K562 (cell line): ENCODE data around the gene DDR2. TPM values are rescaled to one million over a fixed set of nuclear protein-coding genes. Genes with fewer than 3 reads are reported as not detected.

Source experiments
- ATAC-seq: fragments of 200-7000 bp; cut with Tn5 transposase; 3 replicates; pipeline ENCODE4 v1.9.1; 2020; ENCODE audit warnings: moderate library complexity
- BruUV-seq: library from RNA; stranded (reverse); fragments of 400-500 nt; replicated peaks from 2 replicates; lab custom pipeline; 2021; lab: Mats Ljungman, UMichigan
- CTCF ChIA-PET: fragments of 300-600 bp; formaldehyde crosslinking; extraction: SDS; loops from one replicate; lab custom pipeline; 2021; ENCODE audit warnings: low intra/inter-chr PET ratio; lab: Yijun Ruan, JAX
- POLR2A ChIA-PET: fragments of 300-600, 350-650 bp; sonication (Branson Sonifier 250); formaldehyde crosslinking; extraction: SDS; loops from one replicate; lab custom pipeline; 2021; ENCODE audit warnings: antibody characterized with exemption, inconsistent platforms; lab: Yijun Ruan, JAX
- DNase-seq, 4 experiments: peaks; one replicate each; pipeline versions ENCODE4 v3.0.0 to v3.0.0-alpha.2; 2011 to 2018; ENCODE audit warnings: low spot score in 3 of 4, mixed read lengths in 3 of 4; ENCODE audit errors: extremely low read depth in 1 of 4
- FAIRE-seq: peaks from 2 replicates; lab custom pipeline; 2011; peaks lifted over from hg19 to GRCh38; lab: Jason Lieb, UNC
- H2AFZ ChIP-seq: 2 replicates; pipeline ENCODE4 v1.6.0; 2011; ENCODE audit warnings: low read depth, low read length, control low read depth, inconsistent platforms
- H3K27ac ChIP-seq: fragments of 200-600 bp; 3 replicates; pipeline ENCODE4 v1.8.0; 2011; ENCODE audit warnings: low read depth, mild to moderate bottlenecking, control low read depth, inconsistent platforms, low read length, moderate library complexity, mixed read lengths; ENCODE audit errors: extremely low read depth
- H3K27me3 ChIP-seq, 2 experiments: fragments of 300-600 bp in 1 of 2; 2 replicates in 1 of 2; 3 replicates in 1 of 2; pipeline versions ENCODE4 v1.6.0 to v1.8.0; 2011; ENCODE audit warnings: inconsistent platforms in 2 of 2, low read length in 2 of 2, mild to moderate bottlenecking in 1 of 2, mixed read lengths in 1 of 2, moderate library complexity in 1 of 2; ENCODE audit not compliant: control insufficient read depth in 2 of 2, insufficient read depth in 2 of 2
- H3K36me3 ChIP-seq: fragments of 300-600 bp; 3 replicates; pipeline ENCODE4 v1.8.0; 2011; ENCODE audit warnings: mild to moderate bottlenecking, low read length, inconsistent platforms; ENCODE audit not compliant: control insufficient read depth, insufficient read depth
- H3K4me1 ChIP-seq, 2 experiments: fragments of 200-600 bp in 1 of 2; replicated peaks in 1 of 2; 2 replicates in 1 of 2; 3 replicates in 1 of 2; pipeline versions ENCODE4 v1.5.1 to v1.8.0; 2011; ENCODE audit warnings: inconsistent platforms in 2 of 2, low read length in 2 of 2, mild to moderate bottlenecking in 1 of 2, mixed read lengths in 1 of 2, moderate library complexity in 1 of 2; ENCODE audit not compliant: control insufficient read depth in 2 of 2, insufficient read depth in 2 of 2
- H3K4me2 ChIP-seq: 2 replicates; pipeline ENCODE4 v1.6.1; 2011; ENCODE audit warnings: low read length, control low read depth, inconsistent platforms, mixed read lengths; ENCODE audit not compliant: insufficient read depth
- H3K4me3 ChIP-seq: fragments of 200-600 bp; sonication (generic), shearing (Covaris generic); 2 replicates; pipeline ENCODE4 v1.5.1; 2016; ENCODE audit warnings: control low read depth, inconsistent platforms
- H3K79me2 ChIP-seq: fragments of 200-600 bp; 3 replicates; pipeline ENCODE4 v1.8.0; 2011; ENCODE audit warnings: low read length, inconsistent platforms; ENCODE audit not compliant: control insufficient read depth, insufficient read depth
- H3K9ac ChIP-seq, 2 experiments: 2 replicates each; pipeline versions ENCODE4 v1.6.0 to v1.6.1; 2011; ENCODE audit warnings: low read depth in 2 of 2, low read length in 2 of 2, control low read depth in 1 of 2, inconsistent platforms in 1 of 2, mild to moderate bottlenecking in 1 of 2, mixed read lengths in 1 of 2; ENCODE audit not compliant: insufficient read depth in 1 of 2
- H3K9me1 ChIP-seq: one replicate; pipeline ENCODE4 v1.6.0; 2011; ENCODE audit warnings: inconsistent platforms, mild to moderate bottlenecking, low read length, moderate library complexity; ENCODE audit not compliant: control insufficient read depth, insufficient read depth
- H3K9me3 ChIP-seq: replicated peaks from 2 replicates; pipeline ENCODE4 v1.5.1; 2011; ENCODE audit warnings: low read depth, low read length, inconsistent platforms; ENCODE audit not compliant: control insufficient read depth, insufficient read depth
- H4K20me1 ChIP-seq: replicated peaks from 2 replicates; pipeline ENCODE4 v1.6.1; 2011; ENCODE audit warnings: low read length, inconsistent platforms, mixed read lengths; ENCODE audit not compliant: control insufficient read depth, insufficient read depth
- BCOR ChIP-seq: fragments of 450-650 bp; IDR thresholded peaks from 2 replicates; pipeline ENCODE4 v1.6.1; 2016
- CEBPZ ChIP-seq: fragments of 150-350 bp; IDR thresholded peaks from 2 replicates; pipeline ENCODE4 v1.6.1; 2014; ENCODE audit warnings: low read depth, mild to moderate bottlenecking, low read length, borderline replicate concordance
- CSDE1 ChIP-seq, 2 experiments: fragments of 450-650 bp; IDR thresholded peaks; 2 replicates each; pipeline ENCODE4 v1.6.1; 2016; ENCODE audit warnings: mild to moderate bottlenecking in 1 of 2
- DEAF1 ChIP-seq: fragments of 450-650 bp; formaldehyde crosslinking; IDR thresholded peaks from 2 replicates; pipeline ENCODE4 v1.4.0; 2020; ENCODE audit warnings: mild to moderate bottlenecking, moderate library complexity
- KDM2B ChIP-seq: fragments of 250-450 bp; sonication (Bioruptor Pico); IDR thresholded peaks from 2 replicates; pipeline ENCODE4 v1.8.0; 2021; ENCODE audit warnings: mild to moderate bottlenecking, moderate library complexity
- SAP30 ChIP-seq: fragments of 200-600 bp; sonication (generic); IDR thresholded peaks from 2 replicates; pipeline ENCODE4 v1.6.1; 2012; ENCODE audit warnings: borderline replicate concordance, low read depth, mild to moderate bottlenecking, moderate library complexity, low read length, control low read depth, inconsistent platforms; ENCODE audit not compliant: insufficient read depth, poor library complexity, severe bottlenecking
- TAL1 ChIP-seq: fragments of 450-650 bp; IDR thresholded peaks from 2 replicates; pipeline ENCODE4 v1.6.1; 2016; ENCODE audit warnings: mild to moderate bottlenecking
- ZBTB9 ChIP-seq: fragments of 450-650 bp; formaldehyde crosslinking; IDR thresholded peaks from 2 replicates; pipeline ENCODE4 v1.4.0; 2020; ENCODE audit warnings: mild to moderate bottlenecking, moderate library complexity
- ZFP1 ChIP-seq: fragments of 450-650 bp; formaldehyde crosslinking; IDR thresholded peaks from 2 replicates; pipeline ENCODE4 v1.4.0; 2020; ENCODE audit warnings: mild to moderate bottlenecking, mixed read lengths
- ZNF583 ChIP-seq: fragments of 250-450 bp; sonication (Bioruptor Pico); IDR thresholded peaks from 2 replicates; pipeline ENCODE4 v1.4.0; 2020
- ZNF668 ChIP-seq: fragments of 250-450 bp; sonication (Bioruptor Pico); IDR thresholded peaks from 2 replicates; pipeline ENCODE4 v1.8.0; 2022; ENCODE audit warnings: mild to moderate bottlenecking, inconsistent platforms
- ZNF79 ChIP-seq: fragments of 250-450 bp; sonication (Bioruptor Pico); IDR thresholded peaks from 2 replicates; pipeline ENCODE4 v1.4.0; 2020; ENCODE audit warnings: low read depth, mild to moderate bottlenecking, moderate library complexity
- WGBS: fragments of 100-300 bp; shearing (Covaris generic); methylation state at CpG from one replicate; pipeline ENCODE4 v1.1.6; 2016; ENCODE audit warnings: low coverage, mixed read lengths; ENCODE audit not compliant: insufficient coverage; ENCODE audit errors: missing lambda C conversion rate; 5-methylcytosine and 5-hydroxymethylcytosine counted together
- in situ Hi-C: fragments of 300-500 bp; cut with MboI; formaldehyde crosslinking; loops from 4 replicates; pipeline ENCODE4 v1.15.0; 2018; ENCODE audit warnings: inconsistent platforms, mixed read lengths
- intact Hi-C: fragments of 100-400 bp; cut with micrococcal nuclease; formaldehyde crosslinking; loops from 2 replicates; pipeline ENCODE4 v1.14.2; 2022
- polyA plus RNA-seq, 8 experiments: library from polyadenylated mRNA; depleted of rRNA in 4 of 8; stranded (reverse) in 5 of 8; unstranded in 3 of 8; fragments of >200 nt; fragmentation: Nextera tagmentation in 2 of 8; fragmentation: Illumina TruSeq in 1 of 8; extraction: Ambion mirVana in 2 of 8; extraction: Trizol in 1 of 8; gene quantifications; 2 replicates each; pipeline versions ENCODE4 v1.2.1 to v1.2.3, GENCODE V29; 2011 to 2014; ENCODE audit warnings: inconsistent platforms in 1 of 8, missing spikeins in 1 of 8
- total RNA-seq, 7 experiments: library from RNA; depleted of rRNA in 6 of 7; stranded (reverse); fragments of >200 nt in 6 of 7; fragmentation: Illumina TruSeq in 2 of 7; extraction: Trizol in 2 of 7; gene quantifications; 2 replicates each; pipeline versions ENCODE4 v1.2.1 to v1.2.3, GENCODE V29; 2011 to 2021; ENCODE audit warnings: low replicate concordance in 1 of 7

The DDR2 gene
- total and polyA plus RNA-seq, 9 of the 15 experiments (the other 6 are each of a cell fraction or from before 2014, with no cell fraction given) = 0.36 to 2.0 (median 1.1) TPM

- no TSS peak for BruUV-seq
- in situ Hi-C loops (no loop called here), intact Hi-C loops (no loop called here)
- H3K36me3 ChIP-seq = no peaks in the 10 kb centered on the region
- CTCF ChIA-PET = no interaction called here
- H3K79me2 ChIP-seq = no peaks in the 10 kb centered on the region
- no peak overlapping the region for H2AFZ ChIP-seq
- no peaks in the 10 kb centered on the region for H4K20me1 ChIP-seq
- H3K9me1 ChIP-seq = no peaks in the 10 kb centered on the region
- H3K4me1 ChIP-seq = peaks cover 7 to 25% of the 10 kb centered on the region in 2 experiments
- H3K4me2 ChIP-seq = no peak overlapping the region
- no peaks in the 10 kb centered on the region for H3K9me3 ChIP-seq
- POLR2A ChIA-PET = interaction anchor here (0.6 kb wide), 1 partner anchor 70 kb away, joined by 3 read pairs; no protein-coding TSS in a partner anchor
- no peak overlapping the region for H3K9ac ChIP-seq
- FAIRE-seq (no peak), ATAC-seq (no peak), DNase-seq (no peak)
- H3K27me3 ChIP-seq = no peaks in the 10 kb centered on the region
- no peak overlapping the region for H3K27ac ChIP-seq
- no peak overlapping the region for H3K4me3 ChIP-seq
- 56% methylated on average over 4 of the region's 4 CpGs for WGBS
- TF ChIP-seq ZNF79 (CRISPR knock-in tag) (no peak), SAP30 (no peak), DEAF1 (CRISPR knock-in tag) (no peak), BCOR (no peak), ZNF668 (CRISPR knock-in tag) (no peak), ZBTB9 (CRISPR knock-in tag) (no peak), CEBPZ (no peak), ZNF583 (CRISPR knock-in tag) (no peak), ZFP1 (CRISPR knock-in tag) (no peak), CSDE1 (IDR thresholded peaks at IDR 0.05) (no peak), KDM2B (CRISPR knock-in tag) (no peak), TAL1 (no peak)
These were observed 3.2 kb downstream of the DDR2 start for GRCh38 chr1:162635418-162635817.
